ENCODE measurements around the gene ADAM12.

ADAM12 gene

GRCh38 chr10:126115886-126116285 is 272.4 kb downstream of the ADAM12 start:
- no peak for ATAC-seq
- TF ChIP-seq GLIS3 (CRISPR knock-in tag; IDR thresholded peaks at IDR 0.05): no peak
- TF ChIP-seq ZNF8 (CRISPR knock-in tag; IDR thresholded peaks at IDR 0.05): no peak
- TF ChIP-seq TSHZ2 (CRISPR knock-in tag; IDR thresholded peaks at IDR 0.05): no peak
- no peak for TF ChIP-seq SNAI2 (CRISPR knock-in tag; IDR thresholded peaks at IDR 0.05)
- TF ChIP-seq RARB (CRISPR knock-in tag; IDR thresholded peaks at IDR 0.05): no peak

GRCh38 chr10:126114884-126115555 is 273.3 kb downstream of the ADAM12 start:
- TF ChIP-seq SNAI2 (CRISPR knock-in tag; IDR thresholded peaks at IDR 0.05): no peak
- TF ChIP-seq ZC3H10 (CRISPR knock-in tag; IDR thresholded peaks at IDR 0.05): no peak
- no peak for TF ChIP-seq TCF4 (CRISPR knock-in tag; IDR thresholded peaks at IDR 0.05; ENCODE audit: borderline replicate concordance)
- no peak for TF ChIP-seq CSRNP3 (CRISPR knock-in tag; IDR thresholded peaks at IDR 0.05)
- no peak for TF ChIP-seq GLIS3 (CRISPR knock-in tag; IDR thresholded peaks at IDR 0.05)
- no peak for TF ChIP-seq CSDC2 (CRISPR knock-in tag; IDR thresholded peaks at IDR 0.05)
- no peak for TF ChIP-seq ISL1 (CRISPR knock-in tag; IDR thresholded peaks at IDR 0.05)
- TF ChIP-seq ZNF8 (CRISPR knock-in tag; IDR thresholded peaks at IDR 0.05): no peak
- TF ChIP-seq RARB (CRISPR knock-in tag; IDR thresholded peaks at IDR 0.05): no peak
- no peak for TF ChIP-seq ZNF70 (CRISPR knock-in tag; IDR thresholded peaks at IDR 0.05)
- no peak for TF ChIP-seq CREB5 (CRISPR knock-in tag; IDR thresholded peaks at IDR 0.05; ENCODE audit: low read depth)
- no peak for TF ChIP-seq PPARA (CRISPR knock-in tag; IDR thresholded peaks at IDR 0.05; ENCODE audit: borderline replicate concordance)
- TF ChIP-seq OSR1 (CRISPR knock-in tag; IDR thresholded peaks at IDR 0.05): no peak
- no peak for TF ChIP-seq ZNF565 (CRISPR knock-in tag; conservative IDR thresholded peaks at IDR 0.05; ENCODE audit: low read depth)
- no peak for ATAC-seq

- TF ChIP-seq CSRNP3 (CRISPR knock-in tag; IDR thresholded peaks at IDR 0.05): no peak
- TF ChIP-seq TCF4 (CRISPR knock-in tag; IDR thresholded peaks at IDR 0.05; ENCODE audit: borderline replicate concordance): no peak
- TF ChIP-seq RARB (CRISPR knock-in tag; IDR thresholded peaks at IDR 0.05): no peak
- no peak for TF ChIP-seq ZNF565 (CRISPR knock-in tag; conservative IDR thresholded peaks at IDR 0.05; ENCODE audit: low read depth)
- TF ChIP-seq CSDC2 (CRISPR knock-in tag; IDR thresholded peaks at IDR 0.05): no peak
- TF ChIP-seq PPARA (CRISPR knock-in tag; IDR thresholded peaks at IDR 0.05; ENCODE audit: borderline replicate concordance): no peak
- TF ChIP-seq CREB5 (CRISPR knock-in tag; IDR thresholded peaks at IDR 0.05; ENCODE audit: low read depth): no peak
- TF ChIP-seq POU6F1 (CRISPR knock-in tag; IDR thresholded peaks at IDR 0.05; ENCODE audit: borderline replicate concordance, low read depth): no peak
- no peak for ATAC-seq
Measured at GRCh38 chr10:126111516-126111915, 276.8 kb downstream of the ADAM12 start.
